ENCODE data around the gene TBX21. TPM values are rescaled to one million over a fixed set of nuclear protein-coding genes. Genes with fewer than 3 reads are reported as not detected.

TBX21 gene
- total and polyA plus RNA-seq, 10 of the 15 experiments (the other 5 are each of a cell fraction or from before 2014, with no cell fraction given) = 0.63 to 9.6 (median 5.0) TPM

DNA sequence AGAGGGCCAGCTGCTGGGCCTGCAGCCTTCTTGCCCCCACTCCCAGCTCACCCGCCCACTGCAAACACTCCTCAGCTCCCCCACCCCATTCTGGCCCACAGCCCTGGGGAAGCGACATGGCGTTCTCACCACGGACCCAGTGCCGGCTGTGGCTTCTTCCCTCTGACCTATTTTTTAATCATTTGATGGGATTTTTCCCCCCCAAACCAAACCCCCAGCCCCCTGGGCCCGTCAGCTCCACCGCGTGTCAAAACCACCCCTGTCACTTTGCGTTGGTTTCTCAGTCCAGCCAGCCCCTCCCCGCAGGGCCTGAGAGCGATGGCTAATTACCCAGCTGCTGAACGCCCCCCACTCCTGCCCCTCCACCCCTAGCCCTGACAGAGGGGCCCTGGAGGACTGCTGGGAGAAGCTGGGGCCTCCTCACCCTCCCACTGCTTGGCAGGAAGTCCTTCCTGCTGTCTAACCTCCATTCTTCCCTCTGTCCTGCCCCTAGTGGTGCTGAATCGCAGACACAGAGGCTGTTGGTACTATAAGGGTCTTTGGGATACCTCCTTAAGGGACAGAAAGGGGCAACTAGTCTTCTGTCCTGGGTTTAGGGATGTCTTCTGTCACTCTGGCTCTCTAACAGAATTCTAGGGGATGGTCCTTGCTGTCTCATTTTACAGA is 7.5 kb upstream of the TBX21 start:
- SMC1A ChIA-PET (ENCODE audit: uncharacterized antibody, unreplicated experiment) = interaction anchor here (0.8 kb wide), 1 partner anchor 17 kb away, joined by 3 read pairs; no protein-coding TSS in a partner anchor
- intact Hi-C loops (cut with micrococcal nuclease; ENCODE audit: unreplicated experiment) = no loop called here
- Histone ChIP-seq H3K9ac (ENCODE audit: control insufficient read depth, insufficient read depth, low read length) (no peak overlapping the region), H4K20me1 (ENCODE audit: control insufficient read depth, insufficient read depth) (no peaks in the 10 kb centered on the region), H3K27ac (ENCODE audit: control insufficient read depth, insufficient read depth) (no peak overlapping the region), H3K4me1 (ENCODE audit: control insufficient read depth, insufficient read depth, low read length) (peaks cover 17% of the 10 kb centered on the region), H2AFZ (ENCODE audit: control insufficient read depth, low read depth, low read length) (no peak overlapping the region), H3K79me2 (ENCODE audit: control insufficient read depth, insufficient read depth, low read length) (no peaks in the 10 kb centered on the region), H3K4me2 (ENCODE audit: control insufficient read depth, insufficient read depth) (no peak overlapping the region), H3K36me3 (ENCODE audit: control insufficient read depth in 2 of 2, insufficient read depth in 2 of 2, low read length in 1 of 2) (no peaks in the 10 kb centered on the region), H3K9me3 (replicated peaks; ENCODE audit: control insufficient read depth, insufficient read depth, low read length) (no peaks in the 10 kb centered on the region), H3K27me3 (replicated peaks in 1 of 2; ENCODE audit: control insufficient read depth in 2 of 2, insufficient read depth in 2 of 2, low read length in 1 of 2) (peaks cover 1 to 5% of the 10 kb centered on the region in 2 experiments; a peak in 2 of 4 replicates), H3K4me3 (no peak overlapping the region)
- DNase-seq (ENCODE audit: low read depth, low spot score) (no peak), FAIRE-seq (no peak), ATAC-seq (no peak)
- CTCF ChIA-PET = interaction anchor here (0.6 to 0.9 kb wide), 3 partner anchors 11 to 52 kb away, joined by 3 to 4 read pairs (median 3); no protein-coding TSS in a partner anchor
- TF ChIP-seq, protein P1, sequence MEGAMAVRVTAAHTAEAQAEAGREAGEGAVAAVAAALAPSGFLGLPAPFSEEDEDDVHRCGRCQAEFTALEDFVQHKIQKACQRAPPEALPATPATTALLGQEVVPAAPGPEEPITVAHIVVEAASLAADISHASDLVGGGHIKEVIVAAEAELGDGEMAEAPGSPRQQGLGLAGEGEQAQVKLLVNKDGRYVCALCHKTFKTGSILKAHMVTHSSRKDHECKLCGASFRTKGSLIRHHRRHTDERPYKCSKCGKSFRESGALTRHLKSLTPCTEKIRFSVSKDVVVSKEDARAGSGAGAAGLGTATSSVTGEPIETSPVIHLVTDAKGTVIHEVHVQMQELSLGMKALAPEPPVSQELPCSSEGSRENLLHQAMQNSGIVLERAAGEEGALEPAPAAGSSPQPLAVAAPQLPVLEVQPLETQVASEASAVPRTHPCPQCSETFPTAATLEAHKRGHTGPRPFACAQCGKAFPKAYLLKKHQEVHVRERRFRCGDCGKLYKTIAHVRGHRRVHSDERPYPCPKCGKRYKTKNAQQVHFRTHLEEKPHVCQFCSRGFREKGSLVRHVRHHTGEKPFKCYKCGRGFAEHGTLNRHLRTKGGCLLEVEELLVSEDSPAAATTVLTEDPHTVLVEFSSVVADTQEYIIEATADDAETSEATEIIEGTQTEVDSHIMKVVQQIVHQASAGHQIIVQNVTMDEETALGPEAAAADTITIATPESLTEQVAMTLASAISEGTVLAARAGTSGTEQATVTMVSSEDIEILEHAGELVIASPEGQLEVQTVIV (IDR thresholded peaks at IDR 0.05; ENCODE audit: borderline replicate concordance, partially characterized antibody) = no peak
- TF ChIP-seq RBBP5 (conservative IDR thresholded peaks at IDR 0.05) (no peak), MEF2B (IDR thresholded peaks at IDR 0.05; ENCODE audit: partially characterized antibody, poor library complexity, severe bottlenecking) (no peak), IRF4 (IDR thresholded peaks at IDR 0.05; ENCODE audit: low read depth, low read length) (no peak)
- TF ChIP-seq, protein P2, sequence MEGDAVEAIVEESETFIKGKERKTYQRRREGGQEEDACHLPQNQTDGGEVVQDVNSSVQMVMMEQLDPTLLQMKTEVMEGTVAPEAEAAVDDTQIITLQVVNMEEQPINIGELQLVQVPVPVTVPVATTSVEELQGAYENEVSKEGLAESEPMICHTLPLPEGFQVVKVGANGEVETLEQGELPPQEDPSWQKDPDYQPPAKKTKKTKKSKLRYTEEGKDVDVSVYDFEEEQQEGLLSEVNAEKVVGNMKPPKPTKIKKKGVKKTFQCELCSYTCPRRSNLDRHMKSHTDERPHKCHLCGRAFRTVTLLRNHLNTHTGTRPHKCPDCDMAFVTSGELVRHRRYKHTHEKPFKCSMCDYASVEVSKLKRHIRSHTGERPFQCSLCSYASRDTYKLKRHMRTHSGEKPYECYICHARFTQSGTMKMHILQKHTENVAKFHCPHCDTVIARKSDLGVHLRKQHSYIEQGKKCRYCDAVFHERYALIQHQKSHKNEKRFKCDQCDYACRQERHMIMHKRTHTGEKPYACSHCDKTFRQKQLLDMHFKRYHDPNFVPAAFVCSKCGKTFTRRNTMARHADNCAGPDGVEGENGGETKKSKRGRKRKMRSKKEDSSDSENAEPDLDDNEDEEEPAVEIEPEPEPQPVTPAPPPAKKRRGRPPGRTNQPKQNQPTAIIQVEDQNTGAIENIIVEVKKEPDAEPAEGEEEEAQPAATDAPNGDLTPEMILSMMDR (IDR thresholded peaks at IDR 0.05 in 2 of 3, conservative IDR thresholded peaks at IDR 0.05 in 1 of 3; ENCODE audit: control insufficient read depth in 2 of 3, extremely low read depth in 1 of 3, insufficient read depth in 1 of 3, low read depth in 3 of 3, low read length in 3 of 3) = peak in 2 of 3 experiments; percentile 16 to 26; a peak in 1 of 6 replicates
- TF ChIP-seq, protein P3, sequence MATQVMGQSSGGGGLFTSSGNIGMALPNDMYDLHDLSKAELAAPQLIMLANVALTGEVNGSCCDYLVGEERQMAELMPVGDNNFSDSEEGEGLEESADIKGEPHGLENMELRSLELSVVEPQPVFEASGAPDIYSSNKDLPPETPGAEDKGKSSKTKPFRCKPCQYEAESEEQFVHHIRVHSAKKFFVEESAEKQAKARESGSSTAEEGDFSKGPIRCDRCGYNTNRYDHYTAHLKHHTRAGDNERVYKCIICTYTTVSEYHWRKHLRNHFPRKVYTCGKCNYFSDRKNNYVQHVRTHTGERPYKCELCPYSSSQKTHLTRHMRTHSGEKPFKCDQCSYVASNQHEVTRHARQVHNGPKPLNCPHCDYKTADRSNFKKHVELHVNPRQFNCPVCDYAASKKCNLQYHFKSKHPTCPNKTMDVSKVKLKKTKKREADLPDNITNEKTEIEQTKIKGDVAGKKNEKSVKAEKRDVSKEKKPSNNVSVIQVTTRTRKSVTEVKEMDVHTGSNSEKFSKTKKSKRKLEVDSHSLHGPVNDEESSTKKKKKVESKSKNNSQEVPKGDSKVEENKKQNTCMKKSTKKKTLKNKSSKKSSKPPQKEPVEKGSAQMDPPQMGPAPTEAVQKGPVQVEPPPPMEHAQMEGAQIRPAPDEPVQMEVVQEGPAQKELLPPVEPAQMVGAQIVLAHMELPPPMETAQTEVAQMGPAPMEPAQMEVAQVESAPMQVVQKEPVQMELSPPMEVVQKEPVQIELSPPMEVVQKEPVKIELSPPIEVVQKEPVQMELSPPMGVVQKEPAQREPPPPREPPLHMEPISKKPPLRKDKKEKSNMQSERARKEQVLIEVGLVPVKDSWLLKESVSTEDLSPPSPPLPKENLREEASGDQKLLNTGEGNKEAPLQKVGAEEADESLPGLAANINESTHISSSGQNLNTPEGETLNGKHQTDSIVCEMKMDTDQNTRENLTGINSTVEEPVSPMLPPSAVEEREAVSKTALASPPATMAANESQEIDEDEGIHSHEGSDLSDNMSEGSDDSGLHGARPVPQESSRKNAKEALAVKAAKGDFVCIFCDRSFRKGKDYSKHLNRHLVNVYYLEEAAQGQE (IDR thresholded peaks at IDR 0.05; ENCODE audit: low read depth, low read length) = peak; percentile 54; the same call in 1 of the 2 replicates
- TF ChIP-seq, protein P4, sequence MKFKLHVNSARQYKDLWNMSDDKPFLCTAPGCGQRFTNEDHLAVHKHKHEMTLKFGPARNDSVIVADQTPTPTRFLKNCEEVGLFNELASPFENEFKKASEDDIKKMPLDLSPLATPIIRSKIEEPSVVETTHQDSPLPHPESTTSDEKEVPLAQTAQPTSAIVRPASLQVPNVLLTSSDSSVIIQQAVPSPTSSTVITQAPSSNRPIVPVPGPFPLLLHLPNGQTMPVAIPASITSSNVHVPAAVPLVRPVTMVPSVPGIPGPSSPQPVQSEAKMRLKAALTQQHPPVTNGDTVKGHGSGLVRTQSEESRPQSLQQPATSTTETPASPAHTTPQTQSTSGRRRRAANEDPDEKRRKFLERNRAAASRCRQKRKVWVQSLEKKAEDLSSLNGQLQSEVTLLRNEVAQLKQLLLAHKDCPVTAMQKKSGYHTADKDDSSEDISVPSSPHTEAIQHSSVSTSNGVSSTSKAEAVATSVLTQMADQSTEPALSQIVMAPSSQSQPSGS (IDR thresholded peaks at IDR 0.05; ENCODE audit: low read length) = no peak
- in situ Hi-C loops (cut with MboI) = no loop called here
- POLR2A ChIA-PET = interaction anchor here (1.1 kb wide), 1 partner anchor 10 kb away, joined by 4 read pairs; no protein-coding TSS in a partner anchor
- RAD21 ChIA-PET (ENCODE audit: unreplicated experiment) = interaction anchor here (0.9 kb wide), 1 partner anchor 28 kb away, joined by 3 read pairs; no protein-coding TSS in a partner anchor
- 46% methylated on average over 6 of the region's 13 CpGs for WGBS (ENCODE audit: insufficient coverage, insufficient replicate concordance, low lambda C conversion rate, missing lambda C conversion rate)
- BruUV-seq (replicated peaks) = no TSS peak

Measured in GM12878 (cell line).